HK-2 (cell line): ENCODE data around the gene PAPPA.

Experiments
- DNase-seq: peaks from one replicate; pipeline ENCODE4 v3.0.0-alpha.2; 2018; ENCODE audit not compliant: unreplicated experiment

Gene PAPPA

GRCh38 chr9:116349684-116350083, 196.1 kb downstream of the PAPPA start:
- no peak for DNase-seq

DNA sequence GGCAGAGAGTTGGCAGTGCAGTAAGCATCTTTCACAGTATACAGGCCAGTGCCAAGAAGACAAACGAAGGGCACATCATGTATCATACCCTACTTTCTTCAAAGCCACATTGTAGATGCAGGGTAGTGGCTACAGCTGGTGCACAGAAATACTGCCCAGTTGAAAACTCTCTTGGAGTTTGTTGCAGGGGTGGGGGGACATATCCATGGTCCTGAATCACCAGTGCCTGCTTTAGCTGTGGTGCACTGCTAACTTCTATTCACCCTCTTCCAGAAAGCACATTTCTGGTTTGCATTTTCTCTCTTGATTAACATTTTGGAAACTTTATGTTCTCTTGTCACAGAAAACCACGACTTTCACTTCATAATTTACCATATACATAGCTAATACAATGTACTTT, 196.6 kb downstream of the PAPPA start:
- DNase-seq, result no peak

DNA sequence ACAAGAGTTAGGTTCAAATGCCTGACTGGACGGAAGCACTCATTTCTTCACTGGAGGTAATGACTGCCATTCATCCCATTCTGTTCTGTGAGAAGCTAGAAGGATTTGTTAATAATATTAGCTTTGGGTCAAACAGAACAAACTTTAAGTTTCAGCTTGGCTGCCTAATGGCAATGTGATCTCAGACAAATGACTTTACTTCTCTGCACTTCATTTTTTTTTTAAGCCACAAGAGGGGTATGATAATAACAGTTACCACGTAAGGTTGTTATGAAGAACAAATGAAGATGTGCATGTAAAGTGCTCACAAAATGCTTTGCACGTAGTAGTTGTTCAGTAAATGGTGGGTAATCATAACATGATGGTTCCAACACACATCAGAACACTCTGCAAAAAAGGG, 199.4 kb downstream of the PAPPA start:
- DNase-seq, result no peak

GRCh38 chr9:116355153-116355921, 201.7 kb downstream of the PAPPA start:
- DNase-seq, result no peak

GRCh38 chr9:116358251-116358650, 204.7 kb downstream of the PAPPA start:
- DNase-seq, result no peak

GRCh38 chr9:116360016-116360415, 206.4 kb downstream of the PAPPA start:
- no peak for DNase-seq

DNA sequence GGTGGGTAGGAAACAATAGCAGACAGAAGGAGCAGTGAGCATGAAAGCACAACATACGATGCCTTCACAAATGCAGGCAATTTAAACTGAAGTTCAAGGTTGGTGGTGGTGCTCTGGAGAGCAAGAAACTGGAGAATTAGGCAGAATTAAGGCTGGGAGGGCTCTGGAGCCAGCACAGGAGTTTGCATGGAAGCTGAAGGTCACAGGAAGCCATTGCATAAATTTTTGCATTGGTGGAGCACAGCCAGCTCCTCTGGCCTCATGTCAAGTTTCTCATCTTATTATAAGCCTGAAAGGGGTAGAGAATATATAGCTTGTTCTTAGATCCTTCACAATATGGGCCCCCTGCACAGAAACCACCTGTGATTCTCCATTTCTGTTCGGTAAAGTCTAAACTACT, 207.4 kb downstream of the PAPPA start:
- no peak for DNase-seq

GRCh38 chr9:116361547-116361946, 208.0 kb downstream of the PAPPA start:
- DNase-seq, result no peak

DNA sequence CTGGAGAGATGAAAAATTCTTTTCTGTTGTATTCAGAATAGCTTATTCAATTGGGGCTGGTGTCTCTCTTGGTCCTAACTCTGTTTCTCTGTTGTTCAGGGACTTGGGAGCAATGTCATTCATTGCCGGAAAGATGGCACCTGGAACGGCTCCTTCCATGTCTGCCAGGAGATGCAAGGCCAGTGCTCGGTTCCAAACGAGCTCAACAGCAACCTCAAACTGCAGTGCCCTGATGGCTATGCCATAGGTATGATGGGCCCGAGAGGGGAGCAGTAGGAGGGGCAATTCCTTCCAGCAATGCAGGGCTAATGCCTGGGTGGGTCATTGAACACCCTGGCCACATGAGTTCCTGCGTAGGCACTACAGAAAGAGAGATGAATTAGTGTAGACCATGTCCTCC, 208.9 kb downstream of the PAPPA start:
- no peak for DNase-seq

- peak; percentile 54 for DNase-seq
Observed at GRCh38 chr9:116365056-116365471, 211.5 kb downstream of the PAPPA start.

DNA sequence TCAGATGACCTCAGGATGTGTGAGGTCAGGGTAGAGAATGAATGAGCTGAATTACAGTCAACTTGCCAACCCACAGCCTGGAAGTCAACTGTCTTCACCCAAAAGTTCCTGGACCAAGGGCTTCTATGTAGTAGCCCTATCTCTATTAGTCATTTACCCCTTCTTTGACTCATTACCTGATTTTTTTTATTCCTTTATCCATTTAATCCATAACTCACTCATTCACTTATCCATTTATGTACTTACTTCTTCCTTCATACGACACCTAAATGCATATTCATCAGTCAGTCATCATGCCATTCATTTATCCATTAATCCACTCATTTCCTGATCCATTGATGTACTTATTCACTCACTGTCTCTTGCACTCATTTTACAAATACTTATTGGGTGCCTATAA, 212.7 kb downstream of the PAPPA start:
- no peak for DNase-seq

DNA sequence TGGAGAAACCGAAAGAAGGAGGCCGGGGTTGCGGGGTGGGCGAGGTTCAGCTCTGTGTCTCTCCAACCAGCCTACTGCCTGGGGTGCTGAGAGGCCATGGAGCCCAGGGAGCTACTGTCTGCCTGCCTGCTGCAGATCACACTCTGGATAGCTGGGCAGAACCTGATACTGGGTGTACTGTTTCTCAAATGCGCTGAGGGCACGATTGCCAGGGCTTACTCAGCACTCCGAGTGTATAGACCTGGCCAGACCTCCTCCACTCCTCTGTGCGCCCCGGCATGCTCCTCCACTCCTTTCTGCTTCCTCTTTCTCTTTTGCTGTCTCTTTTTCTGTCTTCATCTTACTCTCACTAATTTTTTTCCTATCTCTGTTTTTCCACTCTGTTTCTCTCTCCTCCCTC, 215.1 kb downstream of the PAPPA start:
- DNase-seq, result no peak

DNA sequence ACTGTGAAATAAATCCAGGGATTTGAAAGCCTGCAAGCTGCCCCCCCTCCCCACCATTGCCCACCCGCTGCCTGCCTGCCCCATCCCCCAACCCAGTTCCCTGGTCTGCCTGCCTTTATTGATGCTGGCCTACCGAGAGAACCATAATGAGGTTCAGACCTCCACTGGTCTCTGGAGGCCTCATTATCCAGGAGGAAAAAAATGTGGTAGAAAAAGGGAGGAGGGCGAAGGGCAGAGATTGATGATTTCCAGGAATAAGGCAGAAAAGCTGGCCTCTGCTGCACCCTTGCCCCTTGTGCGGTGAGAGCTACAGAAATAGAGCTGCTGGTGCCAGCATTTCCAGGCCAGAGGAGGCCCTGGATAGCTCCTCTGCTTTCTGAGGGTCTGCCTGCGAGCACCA, 216.1 kb downstream of the PAPPA start:
- no peak for DNase-seq

DNA sequence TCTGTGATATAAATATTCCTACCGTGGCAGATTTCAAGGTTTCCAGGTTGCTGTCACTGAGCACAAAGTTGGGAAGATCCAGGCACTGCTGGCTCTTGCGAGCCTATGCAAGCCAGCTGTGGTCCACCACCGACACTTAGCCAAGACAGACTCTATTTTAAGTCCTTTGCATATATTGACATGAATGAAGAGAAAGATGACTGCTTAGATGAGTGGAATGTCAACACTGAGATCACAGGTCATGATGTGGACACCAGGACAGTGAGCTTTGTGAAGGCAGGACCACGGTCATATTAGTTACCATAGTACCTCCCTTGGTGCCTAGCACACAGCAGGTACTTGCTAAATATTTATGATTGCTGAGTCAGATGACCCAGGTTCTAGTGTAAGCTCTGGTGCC, 217.0 kb downstream of the PAPPA start:
- DNase-seq, result no peak

GRCh38 chr9:116372081-116372673, 218.6 kb downstream of the PAPPA start:
- no peak for DNase-seq

DNA sequence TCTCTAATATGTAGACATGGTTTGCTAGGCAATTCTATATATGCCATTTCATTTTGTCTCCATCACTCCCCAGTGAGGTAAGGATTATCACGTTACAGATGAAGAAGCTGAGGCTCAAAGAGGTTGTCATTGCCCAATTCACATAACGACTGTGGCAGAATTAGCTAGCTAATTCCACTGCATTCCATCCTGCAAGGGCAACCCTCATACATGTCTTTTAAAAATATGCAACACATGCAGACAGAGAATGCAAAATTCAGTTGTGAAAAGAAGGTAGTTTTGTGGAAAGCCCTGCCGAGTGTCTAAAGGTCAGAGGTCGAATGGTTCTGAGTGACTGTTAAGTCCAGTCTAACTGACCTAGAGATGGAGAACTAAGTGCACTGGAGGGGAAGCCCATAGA, 219.2 kb downstream of the PAPPA start:
- DNase-seq, result no peak

DNA sequence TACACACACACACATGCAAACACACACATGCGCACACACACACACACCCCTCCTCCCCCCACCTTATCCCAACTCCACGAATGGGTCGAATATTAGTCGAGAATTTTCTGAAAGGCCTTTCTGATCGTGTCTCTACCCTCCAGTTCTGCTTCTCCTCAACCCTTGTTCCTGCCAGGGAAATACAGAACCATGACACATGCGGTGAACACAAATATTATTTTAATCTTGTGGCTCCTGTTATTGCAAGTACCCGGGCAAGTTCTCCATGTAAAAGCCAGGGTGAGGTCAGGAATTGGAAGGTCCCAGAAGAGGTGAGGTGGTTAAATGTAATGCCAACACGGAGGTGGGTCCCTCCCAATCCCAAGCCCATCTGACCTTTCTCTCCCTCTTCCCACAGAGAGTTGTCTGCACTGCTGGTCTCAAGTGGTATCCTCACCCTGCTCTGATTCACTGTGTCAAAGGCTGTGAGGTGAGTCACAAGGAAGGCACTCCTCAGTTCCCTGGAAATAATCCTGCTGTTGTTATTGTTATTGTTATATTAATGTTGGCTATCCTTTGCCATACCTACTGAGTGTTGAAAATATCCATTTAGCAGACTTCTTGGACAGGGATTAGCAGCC, 223.7 kb downstream of the PAPPA start:
- peak; percentile 64 for DNase-seq

DNA sequence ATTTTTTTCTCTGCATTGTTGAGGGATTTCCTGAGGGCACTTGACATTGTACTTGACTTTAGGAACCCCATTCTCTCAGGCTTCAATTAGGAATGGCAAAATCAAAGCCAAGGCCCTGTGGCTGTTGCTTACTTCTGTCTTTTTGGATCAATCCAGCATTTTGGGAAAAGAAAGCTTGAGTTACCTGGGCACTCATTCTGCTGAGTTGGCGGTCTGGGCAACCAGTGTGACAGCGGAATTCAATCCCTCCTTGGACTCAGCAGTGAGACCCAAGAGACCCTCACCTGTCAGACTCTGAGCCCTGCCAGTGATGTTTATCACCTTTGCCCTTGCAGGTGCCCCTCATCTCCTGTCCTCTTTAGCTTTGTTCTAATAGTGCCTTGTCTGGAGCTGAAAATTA, 225.3 kb downstream of the PAPPA start:
- no peak for DNase-seq

DNA sequence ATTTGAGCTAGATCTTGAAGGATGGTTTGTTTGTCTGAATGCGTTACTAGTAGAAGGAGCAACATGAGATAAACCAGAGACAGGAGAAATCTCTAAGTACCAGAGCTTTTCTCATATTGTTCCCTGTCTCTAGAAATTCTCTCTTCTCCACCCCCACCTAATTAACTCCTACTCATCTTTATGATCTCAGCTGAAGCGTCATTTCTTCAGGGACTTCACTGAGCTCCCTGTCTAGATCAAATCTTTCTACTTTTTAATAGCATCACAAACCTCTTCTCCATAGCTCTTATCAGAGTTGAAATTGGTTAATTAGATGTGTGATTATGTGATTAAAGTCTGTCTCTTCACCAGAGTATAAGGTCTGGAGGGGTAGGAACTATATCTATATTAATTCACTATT, 226.2 kb downstream of the PAPPA start:
- DNase-seq, result no peak

GRCh38 chr9:116380496-116380995, 227.0 kb downstream of the PAPPA start:
- DNase-seq, result no peak

GRCh38 chr9:116381350-116381749, 227.8 kb downstream of the PAPPA start:
- DNase-seq, result no peak

GRCh38 chr9:116382053-116382452, 228.5 kb downstream of the PAPPA start:
- no peak for DNase-seq

- DNase-seq, result no peak
Observed at GRCh38 chr9:116383133-116383532, 229.5 kb downstream of the PAPPA start.
